GM21576 (cell line): ENCODE data around the gene SYTL3.
A peak's percentile ranks its signal among the peaks of the same experiment; 100 is the strongest.
"Not testable (repeated sequence)": the region's sequence is repeated elsewhere in the genome, so short reads cannot be mapped to it uniquely, and the experiment has no call there.

Experiments used
- ATAC-seq: cut with Tn5 transposase; IDR thresholded peaks from one replicate; pipeline ENCODE4 v1.9.1; 2021; ENCODE audit warnings: mild to moderate bottlenecking, moderate library complexity; ENCODE audit not compliant: unreplicated experiment

Gene SYTL3

DNA sequence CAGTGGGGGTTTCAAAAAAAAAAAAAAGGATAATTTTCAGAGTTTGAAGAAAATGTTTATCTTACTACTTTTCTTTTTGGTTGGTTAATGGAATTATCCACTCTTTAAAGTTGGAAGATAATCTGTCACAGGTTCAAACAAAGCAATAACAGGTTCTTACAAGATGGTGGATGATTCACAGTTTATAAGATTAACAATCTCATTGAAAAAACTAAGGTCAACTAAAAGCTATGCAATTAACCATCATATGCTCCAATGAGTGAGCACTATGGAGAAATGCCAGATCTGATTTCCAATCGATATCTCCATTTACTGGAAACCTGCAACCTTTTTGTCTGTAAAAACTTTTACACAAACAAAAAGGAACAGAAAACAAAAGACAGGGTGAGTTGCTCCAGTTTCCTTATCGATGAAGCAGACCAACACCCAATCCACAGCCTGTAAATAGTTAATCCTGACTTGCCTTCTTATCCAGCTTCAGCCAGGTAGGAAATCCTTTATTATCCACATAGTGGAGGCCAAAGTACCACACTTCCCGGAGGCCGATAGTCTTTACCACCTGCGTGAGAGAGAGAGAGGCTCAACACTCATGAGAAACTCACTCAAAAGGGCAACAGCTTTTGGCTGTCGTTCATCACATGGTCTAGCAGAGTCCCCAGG is 136.9 kb downstream of the SYTL3 start:
- ATAC-seq = no peak

DNA sequence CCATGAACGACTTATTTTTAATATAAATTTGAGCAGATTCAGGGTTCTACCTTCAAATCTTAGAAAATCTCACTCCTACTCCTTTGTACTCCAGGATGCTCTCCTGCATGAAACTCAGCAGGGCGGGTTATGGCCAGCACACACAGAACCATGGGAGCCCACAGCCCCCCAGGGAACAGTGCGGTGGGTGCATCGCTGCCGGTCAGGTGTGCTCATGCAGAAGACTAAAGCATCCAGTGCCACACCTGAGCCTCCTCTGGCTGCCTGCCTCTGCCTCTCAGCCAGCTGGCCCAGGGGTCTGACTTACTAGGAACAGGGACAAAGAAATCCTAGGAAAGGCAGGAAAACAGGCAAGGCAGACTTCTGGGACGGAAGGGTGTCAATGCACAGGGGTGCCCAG is 137.5 kb downstream of the SYTL3 start:
- ATAC-seq = no peak

DNA sequence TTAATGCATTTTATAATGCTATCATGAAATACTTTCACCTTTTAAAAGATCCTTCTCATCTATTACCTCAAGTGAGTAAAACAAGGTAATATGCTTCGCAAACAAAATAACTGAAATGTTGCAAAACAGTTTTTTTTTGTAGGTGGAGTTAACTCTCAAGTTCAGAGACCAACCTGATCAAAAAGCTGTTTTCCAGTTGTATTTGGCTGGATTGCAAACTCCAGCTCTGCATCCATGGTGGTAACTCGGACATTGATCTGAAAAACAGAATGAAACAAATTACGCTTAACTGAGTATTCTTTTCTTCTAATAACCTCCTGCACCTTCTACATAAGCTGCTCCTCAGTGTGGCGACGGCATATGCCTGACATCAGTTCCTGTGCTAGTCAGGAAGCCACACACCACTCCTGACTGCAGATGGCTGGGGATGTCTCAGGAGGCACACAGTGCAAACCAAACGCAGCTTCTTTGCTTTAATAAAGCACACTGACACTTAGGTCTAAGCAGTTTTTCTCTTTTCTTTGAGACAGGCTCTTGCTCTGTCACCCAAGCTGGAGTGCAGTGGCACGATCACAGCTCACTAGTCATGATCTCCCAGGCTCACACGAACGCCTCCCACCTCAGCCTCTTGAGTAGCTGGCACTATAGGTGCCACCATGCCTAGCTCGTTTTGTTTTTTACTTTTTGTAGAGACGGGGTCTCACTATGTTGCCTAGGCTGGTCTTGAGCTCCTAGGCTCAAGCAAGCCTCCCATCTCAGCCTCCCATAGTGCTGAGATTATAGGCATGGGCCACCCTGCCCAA is 139.5 kb downstream of the SYTL3 start:
- peak; percentile 45 for ATAC-seq

DNA sequence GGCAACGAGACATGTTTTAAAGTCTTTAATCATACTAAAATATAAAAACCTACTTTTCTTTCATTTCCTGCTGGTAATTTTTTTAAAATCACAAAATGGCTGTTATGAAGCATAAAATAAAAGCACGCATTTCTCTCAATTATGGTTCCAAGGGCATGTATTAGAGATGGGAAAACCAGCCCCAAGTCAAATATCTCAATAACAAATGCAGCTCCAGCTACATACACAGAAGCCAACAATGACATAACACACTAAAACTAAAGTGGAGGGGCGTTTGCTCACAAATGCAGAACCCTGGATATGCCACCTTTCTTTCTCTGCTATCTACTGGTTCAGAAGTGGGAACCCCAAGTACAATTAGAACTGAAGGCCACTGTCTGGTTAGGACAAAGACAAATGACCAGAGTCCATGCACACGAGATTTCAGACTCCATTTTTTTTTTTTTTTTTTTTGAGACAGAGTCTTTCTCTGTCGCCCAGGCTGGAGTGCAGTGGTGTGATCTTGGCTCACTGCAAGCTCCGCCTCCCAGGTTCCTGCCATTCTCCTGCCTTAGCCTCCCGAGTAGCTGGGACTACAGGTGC is 141.5 kb downstream of the SYTL3 start:
- ATAC-seq = no peak

DNA sequence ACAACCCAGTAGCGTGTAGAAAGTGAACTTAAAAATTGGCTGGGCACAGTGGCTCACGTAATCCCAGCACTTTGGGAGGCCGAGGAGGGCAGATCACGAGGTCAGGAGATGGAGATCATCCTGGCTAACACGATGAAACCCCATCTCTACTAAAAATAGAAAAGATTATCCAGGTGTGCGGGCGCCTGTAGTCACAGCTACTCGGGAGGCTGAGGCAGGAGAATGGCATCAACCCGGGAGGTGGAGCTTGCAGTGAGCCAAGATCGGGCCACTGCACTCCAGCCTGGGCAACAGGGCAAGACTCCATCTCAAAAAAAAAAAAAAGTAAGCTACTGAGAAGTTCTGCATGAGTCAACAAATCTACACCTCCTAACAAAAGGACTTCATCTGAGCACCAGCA is 142.7 kb downstream of the SYTL3 start:
- not testable (repeated sequence) for ATAC-seq

DNA sequence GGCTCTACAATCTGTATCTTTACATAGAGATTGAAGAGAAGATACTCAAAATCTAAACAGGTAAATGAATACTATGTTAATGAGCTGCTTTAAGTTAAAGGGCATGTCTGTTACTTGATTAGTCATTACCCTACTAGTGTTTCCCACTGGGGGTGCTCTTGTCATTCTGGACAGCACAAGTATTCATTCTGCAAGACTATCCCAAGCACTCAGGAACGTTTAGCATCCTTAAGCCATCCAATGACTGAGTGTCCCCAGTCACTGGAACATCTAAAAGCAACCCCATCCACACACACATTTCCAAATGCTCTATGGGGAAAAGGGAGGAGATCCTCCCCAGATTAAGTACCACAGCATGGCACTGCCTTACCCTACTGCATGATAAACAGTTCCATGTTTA is 143.6 kb downstream of the SYTL3 start:
- ATAC-seq = peak; percentile 58

DNA sequence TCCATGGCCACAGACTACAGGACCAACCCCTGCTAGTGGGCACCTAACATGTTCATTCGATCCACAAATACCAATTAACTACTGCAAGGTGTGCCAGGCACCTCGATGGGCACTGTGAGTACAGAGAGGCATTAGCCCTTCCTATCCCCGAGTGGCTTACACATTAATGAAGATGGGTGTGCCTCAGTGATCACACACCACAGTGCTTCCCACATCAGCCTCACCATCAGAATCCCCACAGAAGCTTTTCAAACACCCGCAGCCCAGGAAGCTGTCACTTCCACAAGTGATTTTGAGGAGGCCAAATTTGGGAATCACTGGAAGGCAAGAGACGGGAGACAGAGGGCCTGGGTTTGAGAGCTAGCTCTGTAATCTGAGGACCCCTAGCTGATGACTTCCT is 145.7 kb downstream of the SYTL3 start:
- ATAC-seq = no peak

DNA sequence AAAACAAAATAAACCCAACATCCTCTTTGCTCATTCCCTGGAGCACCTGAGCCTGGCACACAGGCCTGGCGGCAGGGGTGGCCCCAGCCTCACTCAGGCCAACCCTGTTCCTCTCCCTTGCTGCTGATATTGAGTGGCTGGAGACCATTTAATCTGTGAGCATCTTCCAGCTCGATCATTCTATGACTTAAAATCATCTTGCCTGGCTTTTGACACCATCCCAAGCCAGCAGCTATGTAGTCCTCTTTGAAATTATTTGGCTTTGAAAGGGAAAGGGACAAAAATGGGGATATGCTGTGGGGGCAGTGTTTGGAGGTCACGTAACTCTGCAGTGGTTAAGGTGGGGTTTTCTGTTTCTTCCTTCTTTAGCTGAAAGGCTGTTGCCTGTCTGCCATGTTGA is 146.5 kb downstream of the SYTL3 start:
- ATAC-seq = no peak

DNA sequence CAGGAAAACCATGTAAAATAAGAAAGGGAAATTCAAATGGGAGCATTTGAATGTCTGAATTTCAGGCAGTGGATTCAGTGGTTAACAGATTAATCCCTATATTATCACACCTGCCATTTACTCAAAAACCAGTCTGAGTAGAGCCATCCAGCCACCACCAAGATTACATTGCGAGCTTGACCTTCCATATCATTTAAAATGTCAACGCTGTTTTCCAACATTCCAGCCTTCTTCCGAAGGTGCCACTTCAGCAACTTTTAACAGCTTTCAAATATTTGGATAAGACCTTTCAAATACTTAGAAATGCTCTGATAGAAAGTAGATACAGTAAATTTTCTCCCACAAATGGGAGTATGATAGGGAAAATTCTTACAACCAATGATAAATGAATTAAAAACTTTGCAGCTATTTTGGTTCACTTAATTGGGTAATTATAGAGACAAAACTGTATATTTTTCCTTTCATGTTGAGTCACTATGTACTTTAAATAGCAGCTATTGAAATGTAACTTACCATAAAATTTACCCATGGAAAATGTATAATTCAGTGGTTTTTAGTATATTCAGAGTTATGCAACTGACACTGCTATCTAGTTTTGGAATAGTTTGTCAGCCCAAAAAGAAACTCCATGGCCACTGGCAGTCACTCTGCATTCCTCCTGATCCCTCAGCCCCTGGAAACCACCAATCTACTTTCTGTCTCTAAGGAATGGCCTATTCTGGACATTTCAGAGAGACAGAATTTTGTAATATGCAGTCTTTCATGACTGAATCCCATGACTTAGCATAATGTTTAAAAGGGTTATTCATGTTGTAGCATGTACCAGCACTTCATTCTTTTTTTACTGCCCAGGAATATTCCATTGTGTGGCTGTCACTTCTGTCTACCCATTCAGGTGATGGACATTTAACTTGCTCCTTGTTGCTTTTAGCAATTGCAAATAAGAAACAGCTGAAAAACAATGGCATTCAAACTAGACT is 147.8 kb downstream of the SYTL3 start:
- no peak for ATAC-seq

DNA sequence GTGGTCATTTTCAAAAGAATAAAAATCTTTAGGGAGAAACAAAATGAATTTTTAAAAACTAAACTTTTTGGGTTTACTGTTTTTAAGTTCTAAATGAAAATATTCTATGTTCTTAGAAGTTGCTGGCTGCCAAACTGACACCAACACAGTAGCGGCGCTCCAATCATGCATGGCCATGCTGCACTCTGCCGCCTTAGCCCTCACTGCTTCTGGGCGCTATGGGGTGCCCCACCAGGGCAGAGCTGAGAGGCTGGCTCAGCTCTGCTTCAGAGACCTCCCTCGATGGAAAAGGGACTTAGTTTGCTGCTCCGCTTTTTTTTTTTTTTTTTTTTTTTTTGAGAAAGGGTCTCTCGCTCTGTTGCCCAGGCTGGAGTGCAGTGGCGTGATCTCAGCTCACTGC is 148.5 kb downstream of the SYTL3 start:
- ATAC-seq = no peak

DNA sequence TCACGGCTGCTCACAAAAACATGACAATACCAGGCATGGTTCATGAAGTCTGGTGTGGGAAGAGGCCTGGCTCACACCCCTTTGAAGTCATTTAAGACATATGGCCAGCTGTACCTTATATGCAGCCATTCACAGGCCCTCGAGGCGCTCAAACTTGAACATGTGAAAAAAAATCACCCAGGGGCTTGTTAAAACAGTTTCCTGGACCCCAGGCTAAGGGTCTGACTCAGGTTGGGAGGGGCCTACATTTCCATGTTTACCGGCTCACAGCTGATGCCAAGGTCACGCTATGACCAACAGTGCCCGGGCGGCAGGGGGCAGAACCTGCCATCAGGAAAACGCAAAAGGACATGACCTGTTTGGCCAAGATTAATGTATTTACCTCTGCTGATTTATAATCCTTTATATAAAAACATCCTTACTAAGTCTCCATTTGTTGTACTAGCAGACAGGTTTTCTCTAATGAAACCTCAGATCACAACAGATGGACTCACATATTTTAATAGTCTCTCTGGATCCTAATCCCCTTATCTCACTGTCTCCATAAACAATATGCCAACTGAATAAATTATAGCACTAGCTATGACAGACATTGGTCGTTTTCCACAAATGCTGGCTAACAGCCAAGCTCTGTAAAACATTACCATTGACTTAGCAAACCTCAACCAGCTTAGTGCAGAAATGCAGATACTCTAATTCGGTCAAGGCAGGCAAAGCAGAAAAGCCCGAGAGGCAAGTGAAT is 149.4 kb downstream of the SYTL3 start:
- no peak for ATAC-seq

DNA sequence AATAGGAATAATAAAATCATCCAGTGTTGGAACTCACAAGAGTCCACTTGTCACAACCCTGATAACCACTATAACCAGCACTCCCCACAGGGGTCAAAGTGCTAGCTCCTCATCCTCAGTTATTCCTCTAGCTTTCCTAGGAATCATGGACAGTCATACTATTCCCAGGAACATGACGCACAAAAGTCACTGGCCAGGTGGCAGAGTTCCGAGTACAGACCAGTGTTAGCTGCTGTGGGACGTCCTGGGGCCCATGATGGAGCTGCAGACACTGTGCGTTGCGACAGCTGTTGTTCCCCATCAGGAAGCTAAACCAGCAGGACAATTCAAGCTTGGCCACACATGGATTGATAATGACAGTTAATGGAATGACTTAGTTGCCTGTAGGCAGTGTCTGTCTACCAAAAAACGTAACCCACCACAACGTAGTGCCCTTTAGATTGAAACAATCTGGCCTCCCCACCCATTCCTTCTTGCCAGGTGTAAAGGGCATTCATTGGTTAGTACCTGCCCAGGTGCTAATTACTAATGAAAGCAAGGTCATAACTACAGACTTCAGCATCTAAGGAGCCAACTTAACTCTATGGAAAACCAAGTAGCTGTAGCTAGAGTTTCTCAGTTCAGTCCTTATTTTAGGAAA is 151.9 kb downstream of the SYTL3 start:
- ATAC-seq = no peak

DNA sequence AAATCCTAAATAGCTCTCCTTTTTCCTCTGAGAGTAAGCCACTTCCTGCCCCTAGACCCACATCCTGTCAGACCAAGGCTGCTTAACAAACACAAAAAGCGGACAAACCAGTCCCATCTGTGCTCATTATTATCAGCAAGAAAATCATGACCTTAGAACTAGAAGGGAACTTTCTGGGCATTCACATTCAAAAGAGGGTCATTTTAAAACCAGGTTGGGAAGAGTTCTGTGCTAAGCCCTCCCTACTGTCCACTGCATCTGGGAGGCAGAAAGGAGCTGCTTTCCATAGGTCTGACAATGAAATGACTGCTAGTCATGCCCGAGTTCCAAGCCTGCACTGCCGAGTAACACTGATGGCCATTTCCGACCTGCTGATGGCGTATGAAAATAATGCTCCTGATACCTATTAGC is 153.9 kb downstream of the SYTL3 start:
- peak; percentile 75 for ATAC-seq

DNA sequence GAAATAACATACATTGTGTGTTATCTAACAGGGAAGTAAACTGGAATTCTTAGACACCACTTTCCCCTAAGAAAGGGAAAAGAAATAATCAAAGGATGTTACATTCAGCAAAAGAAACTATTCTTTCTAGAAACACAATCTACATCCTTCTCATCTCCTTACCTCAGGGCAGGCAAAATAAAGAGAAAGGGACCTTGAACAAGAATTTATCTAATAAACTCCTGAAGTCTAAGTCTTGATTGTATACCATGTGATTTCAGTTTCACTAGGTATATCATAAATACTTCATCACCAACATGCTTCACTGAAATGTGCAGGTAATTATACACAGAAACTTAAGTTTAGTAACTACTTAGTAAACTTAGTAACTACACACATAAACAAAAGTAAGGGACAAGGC is 154.4 kb downstream of the SYTL3 start:
- ATAC-seq = no peak

DNA sequence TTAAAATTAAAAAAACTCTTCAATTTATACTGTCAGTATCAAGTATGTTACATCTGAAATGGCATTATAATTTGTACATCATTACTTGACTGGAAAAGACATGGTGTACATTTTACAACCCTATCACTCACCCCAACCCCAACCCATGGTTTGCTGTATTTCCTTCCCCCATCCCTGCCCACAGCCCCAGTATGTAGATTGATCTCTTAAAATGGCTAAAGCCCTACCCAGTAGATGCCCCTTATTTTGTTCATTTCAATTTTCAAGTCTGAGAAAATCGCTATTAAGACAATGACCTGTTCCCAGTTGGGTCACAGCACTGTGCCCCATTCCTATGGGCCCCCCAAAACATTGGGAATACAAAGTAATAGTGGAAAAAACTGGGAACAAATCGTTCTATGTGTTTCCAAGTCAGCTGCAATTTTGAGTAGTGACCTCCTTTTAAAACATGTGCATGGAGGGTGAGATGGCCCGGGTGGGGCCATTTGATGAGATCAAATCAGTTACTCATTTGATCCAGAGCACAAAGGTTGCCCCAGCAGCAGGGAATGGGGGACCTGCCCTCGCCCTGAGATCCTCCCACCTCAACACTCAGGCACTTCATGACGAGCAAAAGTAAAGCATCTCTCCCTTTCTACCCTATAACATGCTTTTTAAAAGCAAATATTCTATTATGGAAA is 156.0 kb downstream of the SYTL3 start:
- no peak for ATAC-seq

DNA sequence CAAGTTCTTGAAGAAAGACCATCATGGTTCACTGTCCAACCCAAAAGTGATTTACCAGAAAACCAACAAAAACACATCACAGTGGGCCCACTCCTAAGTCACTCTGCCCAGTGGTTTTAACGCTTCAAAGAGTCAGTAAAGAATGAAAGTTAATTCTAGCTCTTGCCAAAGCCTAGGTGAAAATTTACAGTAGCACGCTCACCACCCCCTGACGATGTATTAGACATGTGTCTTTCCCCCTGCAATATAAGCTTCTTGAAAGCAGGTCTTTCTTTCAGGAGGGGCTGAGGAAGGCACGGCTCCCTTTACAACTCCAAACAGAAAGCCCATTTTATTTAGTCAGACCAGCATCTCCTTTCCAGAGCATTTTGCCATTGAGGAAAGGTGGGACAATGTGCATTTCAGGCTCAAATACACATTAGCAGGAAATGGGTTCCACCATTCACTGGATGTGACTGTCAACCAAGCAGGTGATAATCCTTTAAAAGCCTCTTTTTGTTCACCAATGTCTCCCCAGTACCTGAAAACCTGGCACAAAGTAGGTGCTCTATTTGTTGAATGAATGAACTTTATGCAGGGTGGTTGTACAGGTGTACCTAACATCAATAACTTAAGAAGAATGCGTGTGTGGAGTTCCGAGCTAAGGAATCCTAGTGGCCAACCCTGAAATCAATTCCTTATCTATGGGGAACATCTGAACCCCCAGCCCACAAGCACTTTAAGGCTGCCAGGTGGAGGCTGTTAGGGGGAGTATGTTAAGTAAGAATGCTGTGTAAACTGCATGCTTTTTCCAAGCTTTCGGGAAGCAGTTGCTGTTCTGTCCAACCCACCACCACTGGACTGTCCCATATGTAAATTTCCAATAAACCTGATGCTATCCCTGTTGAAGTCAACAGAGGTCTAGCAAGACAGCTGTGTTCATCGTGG is 157.9 kb downstream of the SYTL3 start:
- no peak for ATAC-seq

DNA sequence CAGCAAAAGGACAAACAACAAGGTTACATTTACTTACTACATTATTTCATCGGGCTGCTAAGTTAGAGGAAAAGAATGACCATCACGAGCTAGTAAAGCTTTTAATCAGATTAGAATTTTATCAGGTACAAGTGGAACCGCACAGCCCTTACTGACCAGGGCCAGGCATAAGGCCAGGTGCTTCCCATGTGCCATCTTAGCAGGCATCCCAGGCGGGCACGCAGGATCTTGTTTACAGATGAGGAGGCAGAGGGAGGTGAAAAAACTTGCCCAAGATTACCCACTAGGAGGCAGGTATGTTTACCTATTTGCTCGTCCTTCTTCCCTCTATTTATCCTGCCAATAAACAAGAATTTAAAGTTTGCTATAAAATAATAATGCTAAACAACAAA is 158.6 kb downstream of the SYTL3 start:
- no peak for ATAC-seq

DNA sequence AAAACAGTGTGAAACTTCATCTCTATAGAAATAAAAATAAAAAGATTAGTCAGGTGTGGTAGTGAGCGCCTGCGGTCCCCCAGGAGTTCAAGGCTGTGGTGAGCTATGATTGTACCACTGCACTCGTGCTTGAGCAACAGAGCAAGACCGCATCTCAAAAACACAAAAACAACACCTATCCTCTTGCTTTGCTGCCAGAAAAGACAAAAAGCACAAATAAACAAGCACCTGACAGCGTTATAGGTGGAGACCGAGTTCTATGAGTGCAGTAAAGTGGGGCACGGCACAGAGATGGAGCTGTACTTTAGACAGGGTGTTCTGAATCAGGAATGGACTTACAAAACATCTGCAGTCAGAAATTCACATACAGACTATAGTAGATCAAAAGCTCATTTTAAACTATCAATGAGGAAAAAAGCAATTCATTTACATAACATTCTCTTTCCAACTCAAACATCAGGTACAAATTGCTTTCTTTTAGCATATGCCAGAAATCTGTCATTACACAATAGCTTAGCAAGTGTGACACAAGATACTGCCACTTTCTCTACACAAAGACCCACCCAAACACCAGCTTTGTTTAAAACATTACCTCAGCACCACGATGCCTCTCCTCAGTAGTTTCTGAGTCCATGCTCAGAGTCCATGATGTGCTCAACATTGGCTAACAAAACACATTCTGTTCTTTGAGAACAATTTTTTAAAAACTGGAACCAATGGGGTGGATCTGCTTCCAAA is 159.3 kb downstream of the SYTL3 start:
- ATAC-seq = peak; percentile 73
